Right ventricle myocardium inferior (tissue), 1 donor: ENCODE data around the gene SUMO4. TPM values are rescaled to one million over a fixed set of nuclear protein-coding genes. Genes with fewer than 3 reads are reported as not detected.
"Not testable (repeated sequence)": the region's sequence is repeated elsewhere in the genome, so short reads cannot be mapped to it uniquely, and the experiment has no call there.

Experiments
- ATAC-seq: fragments of 200-7000 bp; cut with Tn5 transposase; one replicate; pipeline ENCODE4 v1.9.1; 2020; ENCODE audit warnings: mild to moderate bottlenecking, moderate library complexity
- DNase-seq: peaks from one replicate; pipeline ENCODE4 v3.0.0; 2021; ENCODE audit errors: missing footprints
- intact Hi-C: fragments of 100-400 bp; cut with DNase I; formaldehyde crosslinking; loops from one replicate; pipeline ENCODE4 v1.11.0; 2022
- total RNA-seq: library from RNA; stranded (reverse); fragmentation: NEBNext Ultra II Directional; extraction: Animal tissue kit (Norgen Biotek cat#: 25700); gene quantifications from one replicate; pipeline ENCODE4 v1.2.1, GENCODE V29; 2021
- donor health status: DM: no; HTN: yes; CAD: no; lungs with severe emphysema.

SUMO4 gene
- total RNA-seq, 1 donor from 2014 or later = not detected

GRCh38 chr6:149444360-149445094, 44.5 kb downstream of the SUMO4 start:
- DNase-seq, intact Hi-C loops: not testable (repeated sequence)

DNA sequence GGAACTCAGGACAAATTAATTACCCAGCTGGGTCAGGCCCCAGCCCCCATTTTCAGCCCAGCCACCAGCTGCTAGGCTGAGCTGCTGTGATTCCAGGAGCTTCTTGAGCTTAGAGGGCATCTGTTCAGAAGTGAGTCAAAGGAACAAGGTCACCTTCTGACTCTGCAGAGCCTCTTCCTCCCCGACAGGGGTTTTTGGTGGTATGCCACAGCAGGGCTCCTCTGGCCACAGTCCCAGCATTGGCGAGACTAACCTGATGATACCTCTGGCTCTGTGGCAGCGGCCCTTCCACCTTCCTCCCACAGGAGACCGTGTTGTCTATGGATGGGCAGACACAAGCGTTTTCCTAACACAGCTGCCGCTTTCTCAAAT, 45.0 kb downstream of the SUMO4 start:
- intact Hi-C loops = no loop called here
- DNase-seq (no peak), ATAC-seq (no peak)

More at GRCh38 chr6:149444360-149445094, 44.5 kb downstream of the SUMO4 start:
- not testable (repeated sequence) for ATAC-seq

- ATAC-seq (no peak), DNase-seq (no peak)
- intact Hi-C loops = no loop called here
Observed at GRCh38 chr6:149445573-149445972, 45.5 kb downstream of the SUMO4 start.

DNA sequence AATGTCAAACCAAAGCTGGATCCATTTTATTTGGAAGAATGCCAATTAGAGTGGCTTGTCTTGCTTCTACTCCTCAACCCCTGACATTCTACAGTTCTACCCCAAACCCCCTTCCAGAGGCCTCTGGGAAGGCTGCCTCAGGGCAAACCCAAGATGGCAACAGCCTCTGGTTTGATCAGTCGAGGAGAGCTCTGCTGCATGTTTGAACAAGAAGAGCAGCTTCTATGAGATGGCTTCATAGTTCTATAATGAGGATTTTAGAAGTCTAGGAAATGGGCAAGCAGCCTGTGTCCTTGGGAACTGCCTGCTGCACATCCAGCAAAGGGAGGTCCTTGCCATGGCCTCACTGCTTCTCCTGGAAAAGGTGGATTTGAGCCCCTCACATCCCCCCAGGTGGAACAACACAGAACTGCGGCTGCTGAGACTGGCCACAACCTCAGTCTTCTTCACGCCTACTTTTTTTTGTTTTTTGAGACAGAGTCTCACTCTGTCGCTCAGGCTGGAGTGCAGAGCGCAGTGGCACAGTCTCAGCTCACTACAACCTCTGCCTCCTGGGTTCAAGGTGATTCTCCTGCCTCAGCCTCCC, 46.8 kb downstream of the SUMO4 start:
- DNase-seq (no peak), ATAC-seq (no peak)
- intact Hi-C loops = no loop called here

DNA sequence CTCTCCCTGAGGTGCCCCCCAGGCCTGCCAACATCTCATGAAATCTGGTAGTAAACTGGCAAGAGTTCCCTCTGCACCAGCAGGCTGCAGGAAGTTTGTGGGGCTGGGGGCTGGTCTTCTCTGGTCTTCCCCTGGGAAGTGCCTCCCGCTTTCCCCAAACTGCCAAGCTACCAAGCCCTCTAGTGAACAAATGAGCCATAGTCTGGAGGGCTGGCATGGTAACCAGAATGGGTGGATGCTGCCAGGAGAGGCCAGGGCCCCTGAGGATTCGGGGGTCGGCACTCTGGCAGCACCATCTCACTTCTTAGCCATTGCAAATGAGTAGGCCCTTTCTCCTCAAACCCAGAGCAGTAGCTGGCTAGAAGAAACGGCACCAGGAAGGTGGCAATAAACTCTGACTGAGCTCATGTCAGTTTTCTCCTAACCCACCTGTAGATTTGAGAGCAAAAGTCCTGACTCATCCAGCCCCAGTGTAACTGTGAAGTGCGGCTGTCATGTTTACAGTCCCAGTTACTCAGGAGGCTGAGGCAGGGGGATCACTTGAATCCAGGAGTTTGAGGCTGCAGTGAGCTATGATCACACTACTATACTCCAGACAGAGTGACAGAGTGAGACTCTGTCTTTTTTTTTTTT, 48.9 kb downstream of the SUMO4 start:
- ATAC-seq (no peak), DNase-seq (no peak)
- intact Hi-C loops = no loop called here

DNA sequence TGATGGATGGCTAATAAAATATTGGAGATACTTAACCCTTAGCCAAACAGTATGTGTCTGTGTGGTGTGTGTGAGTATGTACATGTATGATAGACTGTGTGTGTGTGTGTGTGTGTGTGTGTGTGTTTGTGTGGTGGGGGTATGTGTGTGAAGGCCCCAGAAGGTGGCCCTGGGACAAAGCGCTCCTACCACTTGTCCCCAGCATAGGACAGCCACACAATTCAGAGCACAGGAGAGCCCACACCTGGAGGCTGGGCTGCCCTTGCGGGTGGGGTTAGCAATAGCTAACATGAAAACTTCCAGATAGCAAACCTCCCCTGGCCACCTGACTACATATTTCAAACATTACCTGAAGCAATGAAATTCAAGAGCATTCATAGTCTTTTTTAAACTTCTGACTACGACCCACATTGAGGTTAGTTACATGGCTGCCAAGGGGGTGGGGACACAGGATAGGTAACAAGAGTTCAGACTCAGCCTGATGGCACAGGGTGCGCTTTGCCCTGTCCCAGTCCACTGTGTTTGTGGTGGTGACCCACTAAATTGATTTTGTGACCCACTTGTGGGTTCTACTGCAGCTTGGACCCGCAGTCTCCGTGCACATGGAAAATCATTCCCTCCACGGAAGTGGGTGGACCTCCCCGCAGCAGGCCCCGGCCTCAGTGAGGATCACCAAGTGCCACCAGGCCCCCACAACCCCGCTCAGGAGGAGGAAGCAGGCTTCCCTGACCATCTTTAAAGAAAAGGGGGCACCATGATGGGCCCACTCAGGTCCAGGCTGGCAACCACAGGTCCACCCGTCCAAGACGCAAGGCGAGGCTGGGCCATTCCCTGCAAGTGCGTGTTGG, 50.0 kb downstream of the SUMO4 start:
- DNase-seq = no peak
- ATAC-seq = no peak
- intact Hi-C loops = loop anchor here (5.0 kb wide), 1 partner anchor 67 kb away; no protein-coding TSS in a partner anchor

Other genes starting within 250 kb of the SUMO4 start
- 57.4 TPM for gene TAB2, start 82.5 kb upstream of the SUMO4 start, total RNA-seq
- 0.51 TPM for gene ZC3H12D, start 84.8 kb downstream of the SUMO4 start, total RNA-seq
- 15.3 TPM for gene PPIL4, start 145.8 kb downstream of the SUMO4 start, total RNA-seq
- 51.3 TPM for gene GINM1, start 166.1 kb downstream of the SUMO4 start, total RNA-seq
- 11.4 TPM for gene KATNA1, start 248.5 kb downstream of the SUMO4 start, total RNA-seq